Midbrain (tissue), 1 donor: ENCODE data around the gene NRG2.
A peak's percentile ranks its signal among the peaks of the same experiment; 100 is the strongest.

ENCODE experiments used
- DNase-seq: peaks from one replicate; lab custom pipeline; 2025; lab: John Stamatoyannopoulos, UW

NRG2 gene

DNA sequence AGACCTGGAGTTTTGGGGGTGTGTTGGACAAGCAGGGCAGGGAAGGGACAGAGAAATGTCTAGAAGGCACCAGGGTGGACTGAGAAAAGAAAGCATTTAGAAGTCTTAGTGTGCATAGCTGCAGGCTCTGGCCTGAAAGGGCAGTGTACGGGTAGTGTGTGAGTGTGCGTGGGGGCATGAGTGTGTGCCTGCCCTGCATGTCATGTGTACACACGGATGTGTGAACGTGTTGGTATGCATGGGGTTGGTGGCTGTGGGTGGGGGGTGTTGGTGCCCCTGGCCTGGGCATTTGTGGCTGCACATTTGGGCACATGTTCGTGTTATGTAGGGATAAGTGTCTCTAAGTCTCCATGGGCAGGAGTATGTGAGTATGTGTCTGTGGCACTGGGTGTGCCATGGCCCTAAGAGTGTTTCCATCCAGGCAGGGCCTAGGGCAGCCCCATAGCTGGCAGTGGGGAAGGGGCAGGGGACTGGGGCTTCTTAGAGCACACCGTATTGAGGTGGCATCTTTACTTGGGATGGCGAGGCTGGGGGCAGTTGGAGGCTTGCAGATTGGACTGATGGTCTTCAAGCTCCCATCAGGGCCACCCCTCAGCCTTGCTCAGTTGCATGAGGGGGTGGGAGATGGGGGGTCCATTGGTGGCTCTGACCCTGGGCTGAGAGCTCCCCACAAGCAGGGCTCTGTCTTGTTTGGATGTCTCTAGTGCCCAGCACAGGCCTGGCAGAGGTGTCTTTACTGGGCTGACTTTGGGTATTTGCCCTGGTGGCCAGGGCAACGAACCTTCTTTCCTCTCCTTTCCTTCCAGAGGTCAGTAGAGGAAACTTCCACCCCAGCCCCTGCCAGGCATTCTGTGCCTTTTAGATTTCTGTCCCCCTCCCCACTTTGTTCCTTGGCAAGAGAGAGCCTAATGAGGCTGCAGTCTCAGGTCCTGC, 232.5 kb downstream of the NRG2 start:
- DNase-seq, result peak; percentile 59

DNA sequence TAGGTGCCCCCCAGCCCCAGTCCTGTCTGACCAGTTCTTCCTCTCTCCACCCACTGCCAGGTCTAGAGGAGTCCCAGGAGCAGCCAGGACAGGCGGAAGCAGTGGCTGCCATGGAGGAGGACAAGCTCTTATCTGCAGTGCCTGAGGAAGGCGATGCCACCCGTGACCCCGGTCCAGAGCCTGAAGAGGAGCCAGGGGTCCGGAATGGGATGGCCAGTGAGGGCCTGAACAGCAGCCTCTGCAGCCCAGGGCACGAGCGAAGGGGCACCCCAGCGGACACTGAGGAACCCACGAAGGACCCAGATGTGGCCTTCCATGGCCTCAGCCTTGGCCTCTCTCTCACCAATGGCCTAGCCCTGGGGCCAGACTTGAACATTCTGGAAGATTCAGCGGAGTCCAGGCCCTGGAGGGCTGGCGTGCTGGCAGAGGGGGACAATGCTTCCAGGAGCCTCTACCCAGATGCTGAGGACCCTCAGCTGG, 233.7 kb downstream of the NRG2 start:
- DNase-seq, result no peak

GRCh38 chr5:139808481-139809330, 234.4 kb downstream of the NRG2 start:
- DNase-seq, result no peak

- no peak for DNase-seq
Measured at GRCh38 chr5:139807647-139808030, 235.5 kb downstream of the NRG2 start.

DNA sequence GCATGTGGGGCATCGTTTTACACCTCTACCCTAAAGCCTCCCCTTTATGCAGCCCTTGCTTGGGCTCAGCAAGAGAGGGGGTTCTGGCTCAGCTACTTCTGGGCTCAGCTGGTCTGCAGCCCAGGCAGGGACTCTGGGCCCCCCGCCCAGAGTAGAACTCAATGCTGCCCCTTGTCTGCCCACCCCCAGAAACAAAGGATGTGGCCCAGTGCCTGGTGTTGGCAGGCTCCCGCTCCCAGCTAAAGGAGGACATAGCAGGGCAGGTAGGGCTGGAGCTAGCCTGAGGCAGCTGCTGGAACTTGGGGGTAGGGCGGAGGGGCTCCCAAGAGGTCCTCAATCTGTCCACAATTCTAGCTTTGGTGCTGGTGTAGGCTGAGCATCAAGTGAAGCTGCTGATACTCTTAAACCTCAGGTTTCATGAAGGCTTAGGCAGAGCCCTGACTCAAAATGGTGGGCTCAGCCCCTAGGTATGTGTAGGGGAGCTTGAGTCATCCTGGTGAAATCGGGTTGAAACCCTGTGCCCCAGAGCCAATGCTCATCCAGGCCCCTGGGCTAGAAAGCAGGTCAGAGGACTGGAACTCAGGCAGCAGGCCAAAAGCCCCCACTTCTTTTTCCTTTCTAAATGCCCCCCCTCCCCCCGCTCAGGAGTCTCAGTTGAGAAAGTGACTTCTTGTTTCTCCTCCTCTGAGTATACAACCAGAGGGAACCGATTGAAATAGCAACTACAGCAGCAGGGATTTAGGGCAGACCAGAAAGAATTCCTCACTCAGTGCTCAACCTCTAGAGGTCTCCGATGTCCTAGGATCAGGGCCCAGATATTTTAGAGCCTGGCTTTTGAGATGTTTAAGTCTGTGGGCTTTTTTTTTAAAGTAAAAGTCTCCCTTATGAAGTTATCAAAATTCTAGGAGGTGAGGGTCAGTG, 236.1 kb downstream of the NRG2 start:
- DNase-seq, result peak; percentile 69

- peak; percentile 61 for DNase-seq
Measured at GRCh38 chr5:139806111-139806510, 237.0 kb downstream of the NRG2 start.

GRCh38 chr5:139805545-139805944, 237.6 kb downstream of the NRG2 start:
- DNase-seq, result no peak

DNA sequence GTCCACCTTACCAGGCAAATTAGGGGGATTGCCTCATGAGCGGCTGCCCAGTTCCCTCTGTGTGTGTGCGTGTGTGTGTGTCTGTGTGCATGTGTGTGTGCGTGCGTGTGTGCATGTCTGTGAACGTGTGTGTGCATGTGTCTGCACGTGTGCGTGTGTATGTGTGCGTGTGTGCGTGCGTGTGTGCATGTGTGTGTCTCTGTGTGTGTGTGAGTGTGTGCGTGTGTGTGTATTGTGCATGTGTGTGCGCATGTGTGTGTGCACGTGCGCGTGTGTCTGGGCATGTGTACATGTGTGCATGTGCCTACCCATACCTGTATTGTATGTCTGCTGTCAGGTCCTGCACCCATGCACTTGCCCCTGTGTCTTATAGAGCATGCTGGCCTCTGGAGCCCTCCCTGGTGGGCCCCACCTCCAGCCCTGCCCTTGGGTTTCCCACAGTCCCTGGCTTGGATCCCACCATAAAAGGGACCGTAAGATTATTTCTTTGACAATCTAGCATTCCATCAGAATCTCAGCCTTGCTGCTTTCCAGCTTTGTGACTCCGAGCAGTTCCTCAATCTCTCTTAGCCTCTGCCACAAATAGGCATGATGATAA, 238.2 kb downstream of the NRG2 start:
- DNase-seq, result no peak

DNA sequence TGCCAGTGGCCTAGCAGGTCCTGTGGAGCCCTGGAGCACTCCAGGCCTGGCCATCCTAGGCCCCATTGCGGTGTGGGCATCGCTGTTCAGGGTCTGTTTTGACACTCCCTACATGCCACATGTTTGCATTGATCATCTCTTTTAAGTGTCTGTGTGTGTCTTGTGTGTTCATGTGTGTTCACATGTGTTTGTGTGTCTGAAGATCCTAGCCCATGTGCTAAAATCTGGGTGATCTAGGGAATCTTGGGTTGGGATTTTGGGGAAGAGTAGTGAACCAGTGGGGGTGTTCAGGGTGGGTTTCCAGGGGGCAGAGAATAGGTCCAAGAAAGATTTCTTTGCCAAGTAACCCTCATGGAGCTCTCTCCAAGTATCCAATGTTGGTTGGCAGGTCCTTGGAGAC, 239.1 kb downstream of the NRG2 start:
- DNase-seq, result no peak

- no peak for DNase-seq
Measured at GRCh38 chr5:139799359-139799758, 243.7 kb downstream of the NRG2 start.

DNA sequence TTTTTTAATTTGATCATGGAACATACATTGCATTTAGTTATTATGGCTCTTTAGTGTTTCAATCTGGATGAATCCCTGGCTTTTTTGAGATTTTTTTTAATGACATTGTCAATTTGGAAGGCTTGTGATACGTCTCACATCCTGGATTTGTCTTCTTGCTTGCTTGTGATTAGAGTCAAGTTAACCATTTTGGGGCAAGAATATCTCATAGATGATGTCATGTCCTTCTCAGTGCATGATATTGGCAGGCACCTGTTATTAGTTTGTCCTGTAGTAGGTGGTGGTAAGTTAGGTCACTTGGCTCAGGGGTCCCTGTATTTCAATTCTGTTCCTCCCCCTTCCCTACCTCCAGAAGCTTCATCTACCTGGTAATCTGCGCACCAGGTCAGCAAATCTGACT, 244.2 kb downstream of the NRG2 start:
- DNase-seq, result no peak

GRCh38 chr5:139797856-139798510, 245.1 kb downstream of the NRG2 start:
- DNase-seq, result no peak

GRCh38 chr5:139797335-139797734, 245.8 kb downstream of the NRG2 start:
- DNase-seq, result no peak
